GM19193 (cell line): ENCODE measurements around the gene ATP8A2.

Source experiments
- POLR2A ChIP-seq: IDR thresholded peaks from 4 replicates; pipeline ENCODE4 v1.6.1; 2011; ENCODE audit not compliant: insufficient read depth, insufficient read length; ENCODE audit errors: extremely low read depth

ATP8A2 gene

DNA sequence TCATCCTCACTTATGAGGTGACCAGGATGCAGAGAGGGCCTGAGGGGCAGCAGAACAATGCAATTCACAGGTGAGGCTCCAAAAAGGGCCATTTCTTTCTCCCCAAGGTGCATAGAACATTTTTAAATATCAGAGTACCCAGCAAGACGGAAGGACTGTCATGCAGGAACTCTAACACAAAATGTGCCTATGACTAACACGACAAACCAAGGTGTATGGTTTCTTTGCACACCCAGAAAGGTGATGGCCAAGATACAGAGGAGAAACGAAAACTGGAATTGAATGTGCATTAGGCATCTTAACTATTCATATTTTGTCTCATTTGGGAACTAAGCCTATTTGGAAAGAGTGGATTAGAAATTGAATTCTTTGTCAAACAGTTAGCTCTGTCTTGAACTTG lies 650.2 kb downstream of the ATP8A2 start:
- TF ChIP-seq POLR2A = no peak

DNA sequence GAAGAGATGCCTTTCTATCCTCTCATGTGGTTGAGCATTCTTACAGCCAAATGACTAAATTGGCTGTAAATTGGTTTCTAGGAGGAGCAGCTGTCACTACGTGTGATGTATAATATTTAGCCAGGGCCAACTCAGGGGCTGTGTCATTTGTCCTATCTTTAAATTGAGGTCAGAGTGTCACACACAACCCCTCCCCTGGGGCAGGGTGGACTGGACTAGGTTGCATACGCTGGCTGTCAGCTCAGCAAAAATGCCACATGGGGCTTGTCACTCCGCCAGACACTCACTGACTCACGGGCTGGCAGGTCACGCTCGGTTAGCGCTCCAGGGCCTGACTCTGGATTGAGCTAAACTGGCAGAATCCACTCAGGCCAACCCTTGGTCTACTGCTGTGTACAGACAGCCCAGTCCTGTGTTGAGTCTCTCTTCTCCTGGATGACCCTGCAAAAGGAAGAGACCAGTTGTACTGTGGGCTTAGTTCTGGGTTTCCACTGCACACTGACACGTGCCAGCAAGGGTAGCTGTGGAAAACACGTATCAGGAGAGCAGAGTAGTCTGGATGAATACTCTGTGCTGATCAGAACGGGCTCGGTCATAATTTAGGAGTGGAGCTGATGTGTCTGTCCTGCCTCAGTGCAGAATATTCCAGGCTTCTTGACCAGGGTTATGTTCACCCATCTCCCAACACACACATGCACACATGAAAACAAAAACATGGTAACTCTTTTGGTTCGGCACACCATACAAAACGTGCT lies 650.9 kb downstream of the ATP8A2 start:
- TF ChIP-seq POLR2A = no peak

DNA sequence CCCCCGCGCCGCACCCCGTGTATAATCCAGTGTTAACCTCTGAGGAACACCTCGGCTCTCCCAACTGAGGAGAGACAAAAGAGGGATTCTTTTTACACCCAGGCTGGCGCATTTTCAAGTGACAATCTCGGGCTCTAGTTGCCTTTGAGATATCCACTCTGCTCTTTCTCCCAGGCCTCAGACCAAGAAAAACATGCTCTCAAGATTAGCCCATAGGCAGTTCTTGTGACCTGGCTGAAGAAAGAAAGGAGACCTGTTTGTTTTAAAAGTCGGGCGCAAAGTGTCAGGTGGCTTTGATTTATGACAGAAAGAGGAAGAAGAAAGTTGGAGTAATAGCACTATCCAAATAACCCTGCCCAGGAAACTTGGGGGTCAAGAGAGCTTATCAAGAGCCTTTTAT lies 652.8 kb downstream of the ATP8A2 start:
- no peak for TF ChIP-seq POLR2A

DNA sequence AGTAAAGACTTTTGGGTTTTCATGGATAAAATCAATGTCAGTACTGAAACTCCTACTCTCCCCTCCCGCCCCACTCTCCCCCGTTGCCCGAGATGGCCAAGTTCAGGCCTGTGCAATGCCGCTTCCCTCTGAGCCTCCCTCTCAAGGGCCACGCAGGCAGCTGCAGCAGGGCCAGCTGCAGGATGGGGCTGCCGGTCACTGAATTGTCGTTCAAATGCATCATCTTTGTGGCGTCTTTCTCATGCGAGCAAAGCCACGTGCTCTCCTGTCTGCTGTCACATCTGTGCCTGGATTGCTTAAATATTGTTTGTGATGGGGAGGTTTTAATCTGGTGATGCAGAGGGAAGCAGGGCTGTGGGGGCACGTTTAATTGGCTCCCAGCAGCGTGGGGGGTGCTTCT lies 653.4 kb downstream of the ATP8A2 start:
- no peak for TF ChIP-seq POLR2A

DNA sequence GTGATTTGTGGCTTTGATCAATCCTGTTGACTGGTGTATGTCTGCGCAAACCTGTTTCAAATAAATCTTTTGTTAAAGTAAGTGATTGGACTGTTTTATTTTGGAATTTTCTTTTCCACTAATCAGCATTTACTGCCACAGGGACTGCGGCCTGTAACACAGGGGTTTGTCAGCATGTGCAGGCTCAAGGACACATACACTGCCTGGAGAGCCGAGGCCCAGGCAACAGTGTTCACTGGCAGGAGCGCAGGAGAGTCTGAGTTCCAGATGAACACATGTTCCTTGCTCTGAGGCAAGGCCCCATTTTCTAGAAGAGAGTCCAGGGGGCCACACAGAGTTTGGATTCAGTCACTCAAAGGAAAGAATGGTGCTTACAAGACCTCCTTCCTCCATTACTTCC lies 654.0 kb downstream of the ATP8A2 start:
- no peak for TF ChIP-seq POLR2A

DNA sequence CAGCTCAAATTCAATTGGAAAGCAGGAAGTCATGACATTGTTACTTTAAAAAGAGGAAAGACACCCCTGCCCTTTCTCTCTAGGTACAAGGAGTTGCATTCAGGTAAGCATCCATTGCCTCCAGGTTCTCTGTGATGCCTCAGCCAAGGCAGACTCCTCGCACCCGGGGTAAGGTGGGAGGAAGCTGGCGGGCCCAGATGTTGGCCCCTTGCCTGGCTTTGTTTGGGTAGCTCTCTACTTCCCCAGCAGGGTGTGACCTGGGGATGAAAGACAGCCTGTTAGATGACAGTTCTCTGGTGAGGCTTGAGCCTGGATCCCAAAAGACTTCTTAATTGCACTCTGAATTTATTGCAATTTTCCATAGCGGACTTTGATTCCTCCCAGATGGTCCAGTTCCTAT lies 654.4 kb downstream of the ATP8A2 start:
- TF ChIP-seq POLR2A = no peak

DNA sequence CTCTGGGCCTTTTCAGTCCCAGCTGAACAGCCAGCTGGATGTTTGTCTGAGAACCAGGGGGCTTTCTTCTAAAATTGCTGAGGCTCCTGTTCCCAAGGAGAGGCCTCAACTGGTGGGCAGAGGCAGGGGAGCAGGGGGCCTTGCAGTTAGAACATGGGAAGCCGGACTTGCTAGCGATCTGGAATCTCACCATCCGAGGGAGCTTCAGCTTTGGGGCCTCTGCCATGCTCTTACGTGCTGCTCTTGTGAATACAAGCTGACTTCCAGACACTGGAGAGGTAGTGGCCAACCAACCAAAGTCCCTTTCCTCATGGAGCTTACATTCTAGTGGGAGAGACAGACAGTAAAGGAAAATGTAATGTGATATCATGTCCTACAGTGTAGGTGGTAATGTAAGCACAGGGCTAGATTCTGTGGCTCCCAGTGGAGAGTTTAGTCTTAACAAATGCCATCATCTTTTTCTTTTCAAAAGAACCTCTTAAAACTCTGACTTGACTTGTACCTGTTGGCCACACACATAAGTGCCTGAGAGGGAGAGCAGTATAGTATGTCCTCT lies 657.9 kb downstream of the ATP8A2 start:
- no peak for TF ChIP-seq POLR2A

DNA sequence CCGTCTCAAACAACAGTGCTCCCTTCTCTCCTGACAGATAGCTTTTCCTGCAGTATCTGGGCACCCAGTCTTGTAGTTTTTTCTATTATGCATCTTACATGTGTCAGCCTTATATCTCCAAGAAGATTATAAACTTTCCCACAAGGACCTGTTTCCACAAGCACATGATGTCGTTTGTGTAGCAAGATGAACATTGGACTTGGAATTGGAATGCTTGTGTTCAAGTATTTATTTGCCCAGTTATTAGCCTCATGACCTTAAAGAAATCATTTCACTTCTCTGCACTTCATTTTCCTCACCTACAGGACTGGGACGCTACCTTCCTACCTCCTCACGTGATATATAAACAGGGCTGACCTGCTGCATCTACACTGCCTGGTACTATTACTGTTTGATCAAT lies 658.6 kb downstream of the ATP8A2 start:
- no peak for TF ChIP-seq POLR2A

DNA sequence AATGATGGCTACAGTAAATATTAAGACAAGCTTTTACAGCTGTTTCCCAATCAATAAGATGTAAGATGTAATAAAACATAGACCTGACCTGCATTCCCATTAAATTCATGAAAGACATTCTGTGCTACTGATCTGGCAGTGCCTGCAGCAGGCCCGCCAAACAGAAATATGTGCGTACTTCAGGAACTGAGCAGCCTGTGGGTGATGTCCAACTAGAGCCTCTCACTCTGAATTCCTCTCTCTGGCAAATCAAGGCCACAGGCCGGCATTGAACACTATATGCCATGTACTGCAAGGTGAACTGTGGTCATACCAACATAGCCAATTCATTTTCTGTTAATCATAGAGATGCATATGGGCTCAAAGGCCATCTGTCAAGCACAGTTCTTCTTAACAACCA lies 662.2 kb downstream of the ATP8A2 start:
- no peak for TF ChIP-seq POLR2A

DNA sequence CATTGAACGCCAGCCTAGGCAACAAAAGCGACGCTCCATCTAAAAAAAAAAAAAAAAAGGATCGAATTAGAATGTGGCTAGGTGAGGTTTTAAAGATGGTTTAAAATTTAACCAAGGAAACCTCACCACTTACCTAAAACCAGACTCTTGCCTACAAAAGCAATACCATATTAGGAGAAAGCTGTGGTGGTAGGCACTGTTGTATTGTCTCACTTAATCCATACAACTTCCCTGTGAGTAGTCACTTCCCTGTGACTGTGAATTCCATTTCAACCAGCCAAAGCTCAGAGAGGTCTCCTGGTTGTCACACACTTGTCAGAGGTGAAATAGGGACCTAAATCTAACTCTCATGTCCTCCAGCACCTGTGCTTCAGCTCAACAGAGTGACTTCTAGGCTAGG lies 664.6 kb downstream of the ATP8A2 start:
- TF ChIP-seq POLR2A = no peak

DNA sequence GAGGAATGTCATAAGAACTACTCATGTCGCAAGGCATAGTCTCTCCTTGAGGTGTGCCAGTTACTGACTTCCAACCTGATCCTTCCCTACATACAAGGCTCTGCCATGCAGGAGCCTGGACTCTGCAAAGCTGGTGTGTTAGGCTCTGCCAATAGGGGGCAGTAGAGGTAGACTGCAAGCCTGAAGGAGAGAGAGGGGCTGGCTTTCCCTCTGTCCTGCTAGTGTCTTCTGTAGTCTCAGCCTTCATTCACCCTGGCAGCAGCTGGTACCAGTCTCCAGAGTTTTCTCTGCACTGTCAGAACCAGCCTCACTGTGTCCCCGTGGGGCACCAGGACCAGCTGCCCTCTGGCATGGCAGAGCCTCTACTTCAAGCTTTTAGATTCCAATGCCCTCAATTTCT lies 665.5 kb downstream of the ATP8A2 start:
- TF ChIP-seq POLR2A = no peak

DNA sequence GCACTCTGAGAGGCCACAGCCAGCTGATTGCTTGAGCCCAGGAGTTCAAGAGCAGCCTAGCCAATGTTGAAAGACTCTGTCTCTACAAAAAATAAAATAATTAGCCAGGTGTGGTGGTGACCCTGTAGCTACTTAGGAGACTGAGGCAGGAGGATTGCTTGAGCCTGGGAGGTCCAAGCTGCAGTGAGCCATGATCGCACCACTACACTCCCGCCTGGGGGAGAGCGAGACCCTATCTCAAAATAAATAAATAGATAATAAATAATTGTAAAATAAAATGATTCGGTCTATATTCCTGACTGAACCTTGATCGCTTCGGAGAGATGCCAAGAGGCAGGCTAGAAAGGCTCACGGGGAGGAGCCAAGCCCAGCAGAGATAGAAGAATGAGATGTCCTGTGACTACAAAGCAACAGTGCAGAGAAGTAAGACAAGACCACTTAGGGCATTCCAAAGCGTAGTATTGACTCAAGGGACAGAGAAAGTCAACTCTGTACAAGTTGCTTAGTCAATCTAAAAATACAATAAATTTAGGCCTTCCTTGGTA lies 667.2 kb downstream of the ATP8A2 start:
- TF ChIP-seq POLR2A = no peak

DNA sequence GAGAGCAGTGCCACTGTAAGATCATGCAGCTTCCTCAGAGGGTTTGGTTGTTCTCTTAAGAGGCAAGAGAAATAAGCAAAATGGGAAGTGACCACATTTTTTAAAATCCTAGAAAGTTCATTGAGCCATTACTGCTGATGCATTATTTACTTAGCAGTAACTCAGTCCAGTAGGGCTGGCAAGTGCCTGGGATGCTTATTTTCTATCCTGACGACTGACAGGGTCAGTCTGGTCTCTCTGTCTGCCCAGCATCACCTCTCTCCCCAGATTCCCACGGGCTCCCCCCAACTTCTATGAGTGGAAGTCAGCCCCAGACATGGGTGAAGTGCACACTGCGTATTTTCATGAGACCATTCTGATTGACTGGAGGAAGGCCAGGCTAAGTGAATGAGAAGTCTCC lies 669.7 kb downstream of the ATP8A2 start:
- no peak for TF ChIP-seq POLR2A

DNA sequence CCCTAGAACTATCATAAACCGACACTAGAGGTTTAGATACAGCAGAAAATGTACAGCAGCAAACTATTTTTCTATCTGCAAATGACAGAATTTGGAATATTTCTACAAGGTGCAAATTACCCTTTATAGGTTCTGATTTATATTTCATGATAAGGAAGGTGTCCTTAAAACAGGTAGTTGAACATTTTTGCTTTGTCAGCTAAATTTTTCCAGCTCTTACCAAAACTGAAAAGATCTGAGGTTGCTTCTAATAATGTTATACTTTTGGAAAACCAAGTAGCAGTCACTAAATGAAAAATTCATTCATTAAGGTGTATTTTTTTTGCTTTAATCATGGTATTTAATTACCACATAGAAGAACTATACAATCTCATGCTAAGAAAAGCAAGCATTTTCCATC lies 671.0 kb downstream of the ATP8A2 start:
- no peak for TF ChIP-seq POLR2A

DNA sequence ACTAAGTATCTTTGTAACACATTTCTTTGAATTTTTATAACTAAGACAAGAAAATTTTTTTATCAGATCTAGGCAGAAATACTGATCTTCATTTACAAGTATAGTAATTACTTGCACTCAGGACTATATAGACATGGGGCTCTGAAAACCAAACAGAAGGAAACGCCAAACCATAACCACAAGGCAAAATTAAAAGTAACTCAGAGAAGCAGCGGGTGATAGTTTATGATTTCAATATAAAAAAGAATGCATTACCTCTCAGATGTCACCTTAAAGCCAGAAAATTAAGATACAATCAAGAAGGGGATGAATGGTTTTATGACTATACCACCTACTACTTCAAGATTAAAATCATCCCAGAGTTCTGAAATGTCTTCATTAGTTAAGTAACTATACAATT lies 673.4 kb downstream of the ATP8A2 start:
- no peak for TF ChIP-seq POLR2A

DNA sequence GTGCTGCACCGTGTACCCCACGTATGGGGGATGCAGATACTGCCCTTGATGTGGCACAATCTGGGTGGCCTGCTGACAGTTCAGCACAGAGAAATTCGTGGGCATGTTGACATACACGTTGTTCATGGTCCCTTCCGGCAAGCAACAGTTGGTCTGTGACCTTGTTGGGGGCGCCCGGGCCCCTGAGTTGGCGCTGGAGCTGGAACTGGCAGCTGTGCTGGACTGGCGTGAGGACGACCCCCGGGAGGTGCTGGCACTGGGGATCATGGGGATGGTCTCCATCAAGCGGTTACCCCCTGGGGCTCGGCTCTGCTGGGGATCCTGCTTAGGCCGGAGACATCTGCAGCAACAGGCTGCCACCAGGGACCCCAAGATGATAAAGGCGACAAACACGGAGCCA lies 674.9 kb downstream of the ATP8A2 start:
- TF ChIP-seq POLR2A = no peak
